NT2/D1 (cell line): ENCODE measurements around the gene PINK1.

Experiments used
- DNase-seq: peaks from one replicate; pipeline ENCODE4 v3.0.0-alpha.2; 2011; ENCODE audit warnings: low read depth, low spot score
- H3K27me3 ChIP-seq: 2 replicates; pipeline ENCODE4 v1.6.0; 2011; ENCODE audit warnings: mild to moderate bottlenecking; ENCODE audit not compliant: insufficient read length, insufficient read depth
- H3K36me3 ChIP-seq: 2 replicates; pipeline ENCODE4 v1.6.1; 2011; ENCODE audit warnings: mild to moderate bottlenecking, low read length, mixed read lengths; ENCODE audit not compliant: insufficient read depth, insufficient read length
- H3K4me1 ChIP-seq: 2 replicates; pipeline ENCODE4 v1.5.1; 2011; ENCODE audit not compliant: insufficient read depth, insufficient read length
- H3K4me3 ChIP-seq: 2 replicates; pipeline ENCODE4 v1.5.1; 2011; ENCODE audit warnings: low read depth; ENCODE audit not compliant: insufficient read length
- H3K9ac ChIP-seq: 2 replicates; pipeline ENCODE4 v1.6.0; 2011; ENCODE audit warnings: low read depth; ENCODE audit not compliant: insufficient read length
- H3K9me3 ChIP-seq: 2 replicates; pipeline ENCODE4 v1.5.1; 2011; ENCODE audit warnings: mild to moderate bottlenecking, low read length; ENCODE audit not compliant: insufficient read depth
- SUZ12 ChIP-seq: IDR thresholded peaks from 2 replicates; pipeline ENCODE4 v1.6.1; 2011; ENCODE audit not compliant: insufficient read length, insufficient read depth; ENCODE audit errors: extremely low read depth
- YY1 ChIP-seq: IDR thresholded peaks from 2 replicates; pipeline ENCODE4 v1.6.1; 2011; ENCODE audit not compliant: insufficient read length, insufficient read depth
- ZNF274 ChIP-seq: IDR thresholded peaks from 2 replicates; pipeline ENCODE4 v1.6.1; 2011; ENCODE audit warnings: mild to moderate bottlenecking, low read depth, low read length

The PINK1 gene

DNA sequence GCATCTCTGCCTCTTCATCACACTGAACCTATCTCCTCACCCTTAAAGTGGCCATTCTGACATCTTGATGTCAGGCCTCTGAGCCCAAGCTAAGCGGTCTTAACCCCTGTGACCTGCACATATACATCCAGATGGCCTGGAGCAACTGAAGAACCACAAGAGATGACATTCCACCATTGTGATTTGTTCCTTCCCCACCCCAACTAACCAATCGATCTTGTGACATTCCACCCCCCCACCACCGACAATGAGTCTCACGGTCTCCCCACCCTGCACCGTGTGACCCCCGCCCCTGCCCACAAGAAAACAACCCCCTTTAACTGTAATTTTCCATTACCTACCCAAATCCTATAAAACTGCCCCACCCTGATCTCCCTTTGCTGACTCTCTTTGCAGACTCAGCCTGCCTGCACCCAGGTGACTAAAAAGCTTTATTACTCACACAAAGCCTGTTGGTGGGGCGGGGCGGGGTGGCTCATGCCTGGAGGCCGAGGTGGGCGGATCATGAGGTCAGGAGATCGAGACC lies 21.0 kb upstream of the PINK1 start:
- no peaks in the 10 kb centered on the region for H3K27me3 ChIP-seq
- no peaks in the 10 kb centered on the region for H3K9me3 ChIP-seq
- H3K4me1 ChIP-seq, result peaks cover 8% of the 10 kb centered on the region
- H3K9ac ChIP-seq, result no peak overlapping the region
- no peaks in the 10 kb centered on the region for H3K36me3 ChIP-seq
- no peak for TF ChIP-seq SUZ12
- no peak for TF ChIP-seq YY1
- TF ChIP-seq ZNF274, result no peak
- DNase-seq, result no peak
- no peak overlapping the region for H3K4me3 ChIP-seq

DNA sequence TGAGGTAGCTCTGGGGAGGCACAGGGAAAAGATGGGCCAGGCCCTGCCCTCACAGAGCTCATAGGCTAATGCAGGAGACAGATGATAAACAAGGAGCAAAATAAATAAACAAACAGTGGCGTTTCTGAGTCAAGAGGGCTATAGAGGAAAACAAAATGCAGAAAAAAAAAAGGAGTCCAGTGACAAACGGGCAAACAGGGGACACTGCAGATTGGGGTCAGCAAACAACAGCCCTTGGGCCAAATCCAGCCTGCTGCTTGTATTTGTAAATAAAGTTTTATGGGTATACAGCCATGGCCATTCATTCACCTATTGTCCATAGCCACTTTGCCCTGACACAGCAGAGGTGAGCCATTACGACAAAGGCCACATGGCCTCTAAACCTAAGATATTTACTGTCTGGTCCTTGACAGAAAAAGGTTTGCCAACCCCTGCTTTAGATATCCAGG lies 19.1 kb upstream of the PINK1 start:
- Histone ChIP-seq H3K4me3 (no peak overlapping the region), H3K4me1 (peaks cover 10% of the 10 kb centered on the region), H3K27me3 (no peaks in the 10 kb centered on the region), H3K36me3 (no peaks in the 10 kb centered on the region), H3K9me3 (no peaks in the 10 kb centered on the region), H3K9ac (no peak overlapping the region)
- no peak for DNase-seq
- TF ChIP-seq ZNF274 (no peak), SUZ12 (no peak), YY1 (no peak)

DNA sequence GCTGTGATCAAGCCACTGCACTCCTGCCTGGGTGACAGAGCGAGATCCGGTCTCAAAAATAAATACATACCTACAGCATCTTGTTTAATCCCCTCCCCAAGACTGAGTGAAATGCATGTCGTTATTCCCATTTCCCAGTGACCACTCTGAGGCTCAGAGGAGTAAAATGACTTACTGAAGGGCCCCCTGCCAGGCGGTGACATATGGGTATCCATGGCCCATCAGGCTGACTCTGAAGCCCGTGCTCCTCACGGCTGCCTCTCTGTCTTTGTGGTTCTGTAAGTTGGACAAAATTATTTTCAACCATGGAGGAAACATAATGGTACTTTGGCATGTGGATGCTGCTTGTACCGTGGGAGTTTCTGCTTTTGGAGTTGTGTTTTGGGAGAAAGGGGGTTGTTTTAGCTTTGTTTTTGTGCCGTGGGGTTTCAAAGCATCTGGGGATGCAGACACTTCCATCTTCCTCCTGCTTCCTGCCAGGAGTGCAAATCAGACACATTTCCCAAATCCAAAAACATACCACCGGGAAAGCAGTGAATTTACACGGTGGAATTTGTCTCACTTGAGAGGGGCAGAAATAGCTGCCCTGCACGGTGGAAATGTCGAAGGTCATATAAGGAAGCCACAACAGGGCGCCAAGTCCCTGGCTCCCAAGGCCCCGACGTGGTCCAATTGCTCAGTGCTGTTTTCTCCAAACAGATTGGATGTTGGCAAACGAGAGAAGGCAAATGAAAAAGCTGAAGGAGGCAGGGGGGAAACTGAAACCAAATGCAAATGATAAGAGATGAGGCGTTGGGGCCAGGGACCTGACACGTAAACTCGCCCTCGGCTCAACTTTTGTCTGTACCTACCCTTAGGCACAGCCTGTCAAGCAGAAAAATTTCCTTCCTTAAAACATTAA lies 17.1 kb upstream of the PINK1 start:
- H3K27me3 ChIP-seq, result no peaks in the 10 kb centered on the region
- no peak overlapping the region for H3K9ac ChIP-seq
- no peaks in the 10 kb centered on the region for H3K36me3 ChIP-seq
- no peaks in the 10 kb centered on the region for H3K9me3 ChIP-seq
- peaks cover 7% of the 10 kb centered on the region for H3K4me1 ChIP-seq
- no peak overlapping the region for H3K4me3 ChIP-seq
- TF ChIP-seq YY1, result no peak
- no peak for TF ChIP-seq ZNF274
- DNase-seq, result no peak

DNA sequence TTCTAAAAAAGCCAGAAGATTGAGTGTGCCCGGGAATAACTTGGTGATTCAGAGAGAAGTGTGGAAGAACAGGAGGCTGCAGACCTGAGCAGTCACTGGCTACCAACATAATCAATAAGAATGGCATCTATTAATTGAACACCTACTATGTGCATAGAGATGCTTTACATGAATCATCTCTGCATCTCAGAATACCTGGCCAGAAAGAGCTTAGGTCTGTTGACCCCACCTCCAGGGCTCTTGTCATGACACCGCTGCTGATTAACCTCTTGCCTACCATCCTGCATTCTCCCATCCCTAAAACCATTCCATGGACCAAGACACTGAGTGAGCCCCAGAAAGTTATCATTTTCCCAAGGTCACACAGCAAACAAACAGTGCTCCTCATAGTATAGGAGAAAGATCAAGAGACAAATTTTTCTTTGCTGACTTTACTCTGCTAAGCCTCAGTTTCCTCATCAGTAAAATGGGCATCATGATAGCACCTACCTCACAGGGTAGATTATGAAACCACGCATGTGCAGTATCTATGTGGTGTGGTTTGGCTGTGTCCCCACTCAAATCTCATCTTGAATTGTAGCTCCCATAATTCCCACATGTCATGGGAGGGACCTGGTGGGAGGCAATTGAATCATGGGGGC lies 16.3 kb upstream of the PINK1 start:
- H3K9me3 ChIP-seq, result no peaks in the 10 kb centered on the region
- H3K4me3 ChIP-seq, result no peak overlapping the region
- TF ChIP-seq YY1 (no peak), SUZ12 (no peak), ZNF274 (no peak)
- peaks cover 5% of the 10 kb centered on the region for H3K4me1 ChIP-seq
- no peaks in the 10 kb centered on the region for H3K27me3 ChIP-seq
- DNase-seq, result no peak
- H3K36me3 ChIP-seq, result no peaks in the 10 kb centered on the region
- H3K9ac ChIP-seq, result no peak overlapping the region

DNA sequence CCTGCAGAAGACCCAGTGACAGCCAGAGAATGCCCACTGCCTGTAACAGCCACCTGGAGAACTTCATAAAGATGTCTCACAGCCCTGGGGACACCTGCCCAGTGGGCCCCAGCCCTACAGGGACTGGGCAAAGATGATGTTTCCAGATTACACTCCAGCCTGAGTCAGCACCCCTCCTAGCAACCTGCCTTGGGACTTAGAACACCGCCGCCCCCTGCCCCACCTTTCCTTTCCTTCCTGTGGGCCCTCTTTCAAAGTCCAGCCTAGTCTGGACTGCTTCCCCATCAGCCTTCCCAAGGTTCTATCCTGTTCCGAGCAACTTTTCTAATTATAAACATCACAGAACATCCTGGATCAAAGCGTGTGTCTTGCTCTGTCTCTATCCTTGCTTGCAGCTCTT lies 14.7 kb upstream of the PINK1 start:
- Histone ChIP-seq H3K9ac (no peak overlapping the region), H3K36me3 (no peaks in the 10 kb centered on the region), H3K9me3 (no peaks in the 10 kb centered on the region), H3K4me1 (peaks cover 4% of the 10 kb centered on the region), H3K4me3 (no peak overlapping the region), H3K27me3 (no peaks in the 10 kb centered on the region)
- DNase-seq, result no peak
- TF ChIP-seq SUZ12 (no peak), ZNF274 (no peak), YY1 (no peak)

DNA sequence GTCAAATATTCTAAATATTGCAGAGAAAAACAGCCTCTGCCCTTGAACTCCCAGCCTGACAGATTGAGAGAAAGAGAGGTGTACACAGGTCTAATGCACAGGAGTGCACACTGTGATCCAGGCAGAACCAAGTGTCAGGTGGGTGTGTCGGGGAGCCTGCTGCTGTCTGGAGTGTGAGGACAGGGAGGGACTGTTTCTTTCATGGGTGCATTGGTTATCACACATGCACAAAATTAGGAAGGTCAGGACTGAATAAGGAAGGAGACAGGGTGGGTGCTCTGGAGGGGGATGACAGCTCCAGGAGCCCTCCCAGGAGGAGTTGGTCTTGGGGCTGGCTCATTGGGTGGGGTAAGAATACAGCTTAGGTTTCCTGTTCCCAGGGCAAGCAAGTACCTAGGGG lies 13.3 kb upstream of the PINK1 start:
- Histone ChIP-seq H3K4me1 (peaks cover 2% of the 10 kb centered on the region), H3K4me3 (no peak overlapping the region), H3K9ac (no peak overlapping the region), H3K27me3 (no peaks in the 10 kb centered on the region), H3K36me3 (no peaks in the 10 kb centered on the region), H3K9me3 (no peaks in the 10 kb centered on the region; the same call in 1 of the 2 replicates)
- TF ChIP-seq SUZ12, result no peak
- no peak for TF ChIP-seq YY1
- DNase-seq, result no peak

DNA sequence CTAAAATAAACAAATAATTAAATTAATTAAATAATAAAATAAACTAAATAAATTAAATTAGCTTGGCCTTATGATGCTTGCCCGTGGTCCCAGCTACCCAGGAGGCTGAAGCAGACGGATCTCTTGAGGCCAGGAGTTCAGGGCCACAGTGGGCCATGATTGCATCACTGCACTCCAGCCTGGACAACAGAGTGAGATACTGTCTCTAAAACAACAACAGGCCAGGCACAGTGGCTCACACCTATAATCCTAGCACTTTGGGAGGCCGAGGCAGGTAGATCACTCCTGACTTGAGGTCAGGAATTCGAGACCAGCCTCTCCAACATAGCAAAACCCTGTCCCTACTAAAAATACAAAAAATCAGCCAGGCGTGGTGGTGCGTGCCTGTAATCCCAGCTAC lies 12.2 kb upstream of the PINK1 start:
- no peak overlapping the region for H3K4me3 ChIP-seq
- H3K27me3 ChIP-seq, result no peaks in the 10 kb centered on the region
- DNase-seq, result no peak
- no peaks in the 10 kb centered on the region; the same call in 1 of the 2 replicates for H3K9me3 ChIP-seq
- peaks cover 2% of the 10 kb centered on the region for H3K4me1 ChIP-seq
- TF ChIP-seq SUZ12 (no peak), YY1 (no peak), ZNF274 (no peak)
- H3K9ac ChIP-seq, result no peak overlapping the region
- no peaks in the 10 kb centered on the region for H3K36me3 ChIP-seq
